Cardiac muscle cell (in vitro differentiated cells and primary cell): Measurements from ENCODE around the gene OR2M2. TPM values are rescaled to one million over a fixed set of nuclear protein-coding genes. Genes with fewer than 3 reads are reported as not detected.

Source experiments
- DNase-seq, 2 donors: peaks; one replicate each; pipeline versions ENCODE4 v3.0.0 to v3.0.0-alpha.2; 2010 to 2017; ENCODE audit warnings: low read depth in 1 of 2, low spot score in 1 of 2
- H3K27ac ChIP-seq: fragments of 200-600 bp; sonication (generic); 2 replicates; pipeline ENCODE4 v1.5.1; 2016
- H3K27me3 ChIP-seq: fragments of 200-600 bp; sonication (generic); 2 replicates; pipeline ENCODE4 v1.6.0; 2016; ENCODE audit warnings: control low read depth
- H3K36me3 ChIP-seq: fragments of 200-600 bp; sonication (generic); 2 replicates; pipeline ENCODE4 v1.5.1; 2016; ENCODE audit warnings: control low read depth
- H3K4me1 ChIP-seq: fragments of 200-600 bp; sonication (generic); 2 replicates; pipeline ENCODE4 v1.8.1; 2017; ENCODE audit warnings: low read depth, mild to moderate bottlenecking, mixed run types
- H3K4me3 ChIP-seq: fragments of 200-600 bp; sonication (generic); 2 replicates; pipeline ENCODE4 v1.5.1; 2016; ENCODE audit warnings: mild to moderate bottlenecking
- H3K9me3 ChIP-seq: fragments of 200-600 bp; sonication (generic); 2 replicates; pipeline ENCODE4 v1.5.1; 2017; ENCODE audit warnings: low read depth, mild to moderate bottlenecking, control low read depth
- CTCF ChIP-seq: IDR thresholded peaks from 2 replicates; pipeline ENCODE4 v1.5.1; 2012; ENCODE audit warnings: low read depth, mild to moderate bottlenecking, low read length
- polyA plus RNA-seq: library from polyadenylated mRNA; unstranded; fragments of >200 nt; fragmentation: Nextera tagmentation; extraction: Ambion mirVana; gene quantifications from 2 replicates; pipeline ENCODE4 v1.2.1, GENCODE V29; 2016
- total RNA-seq: library from RNA; depleted of rRNA; stranded (reverse); fragments of >200 nt; gene quantifications from 2 replicates; pipeline ENCODE4 v1.2.3, GENCODE V29; 2016

The OR2M2 gene
- total and polyA plus RNA-seq, 2 experiments from 2014 or later = not detected

DNA sequence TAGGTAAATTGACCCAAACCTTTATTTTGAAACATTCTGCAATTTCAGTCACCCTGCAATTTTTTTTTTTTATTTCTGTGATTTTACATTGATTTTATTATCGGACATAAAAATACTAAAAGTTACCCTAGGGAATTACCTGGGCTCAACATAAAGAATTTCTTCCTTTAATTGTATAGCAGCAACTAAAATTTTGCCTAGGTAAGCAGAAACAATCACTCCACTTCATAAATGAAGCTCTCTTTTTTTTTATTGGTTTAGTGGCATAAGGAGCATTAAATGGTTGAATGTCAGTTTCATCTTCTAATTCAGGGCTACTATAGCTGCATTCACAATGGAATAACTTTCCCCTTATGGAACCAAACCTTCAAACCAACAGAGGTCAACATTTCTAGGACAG lies 41.3 kb downstream of the OR2M2 start:
- H3K27me3 ChIP-seq = no peaks in the 10 kb centered on the region
- H3K27ac ChIP-seq = no peak overlapping the region
- no peak for DNase-seq
- no peak for TF ChIP-seq CTCF
- H3K4me3 ChIP-seq = no peak overlapping the region
- H3K4me1 ChIP-seq = no peaks in the 10 kb centered on the region
- no peaks in the 10 kb centered on the region for H3K9me3 ChIP-seq
- no peaks in the 10 kb centered on the region for H3K36me3 ChIP-seq

DNA sequence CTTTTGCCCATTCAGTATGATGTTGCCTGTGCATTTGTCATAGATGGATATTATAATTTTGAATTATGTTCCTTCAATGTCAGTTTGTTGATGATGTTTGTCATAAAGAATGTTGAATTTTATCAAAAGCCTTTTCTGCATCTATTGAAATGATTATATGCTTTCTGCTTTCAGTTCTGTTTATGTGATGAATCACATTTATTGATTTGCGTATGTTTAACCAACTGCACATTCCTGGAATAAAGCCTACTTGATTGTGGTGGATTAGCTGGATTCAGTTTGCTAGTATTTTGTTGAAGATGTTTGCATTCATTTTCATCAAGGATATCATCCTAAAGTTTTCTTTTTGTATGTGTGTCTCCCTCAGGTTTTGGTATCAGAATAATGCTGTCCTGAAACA lies 50.9 kb downstream of the OR2M2 start:
- no peak for TF ChIP-seq CTCF
- DNase-seq = no peak
- no peak overlapping the region for H3K4me3 ChIP-seq
- no peaks in the 10 kb centered on the region for H3K9me3 ChIP-seq
- H3K36me3 ChIP-seq = no peaks in the 10 kb centered on the region
- no peaks in the 10 kb centered on the region for H3K27me3 ChIP-seq
- H3K4me1 ChIP-seq = no peaks in the 10 kb centered on the region
- H3K27ac ChIP-seq = no peak overlapping the region

DNA sequence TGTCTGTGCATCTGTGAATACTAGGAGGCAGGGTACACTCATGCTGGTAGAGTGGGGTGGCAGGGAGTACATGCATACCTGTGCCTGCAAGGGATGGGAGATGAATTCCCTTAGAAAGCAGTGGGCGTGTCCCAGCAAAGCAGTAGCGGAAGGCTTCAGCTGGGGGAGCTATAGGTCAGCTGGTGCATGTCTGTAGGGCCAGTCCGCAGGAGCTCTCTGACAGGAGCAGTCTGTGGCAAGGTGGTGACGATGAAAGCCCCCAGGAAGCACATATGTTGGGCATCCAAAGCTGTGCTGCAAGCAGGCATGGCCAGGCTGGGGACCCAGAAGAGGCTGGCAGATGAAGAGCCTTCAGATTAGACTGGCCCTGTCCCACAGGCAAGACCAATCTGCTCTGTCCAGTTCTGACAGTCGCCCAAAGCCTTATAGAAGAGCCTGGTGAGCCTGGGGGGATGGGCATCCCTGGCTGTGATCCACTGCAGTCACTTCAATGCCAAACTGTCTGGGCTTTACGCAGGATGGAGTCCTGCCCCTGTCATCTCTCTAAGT lies 54.8 kb downstream of the OR2M2 start:
- Histone ChIP-seq H3K4me1 (no peaks in the 10 kb centered on the region), H3K9me3 (no peaks in the 10 kb centered on the region), H3K4me3 (no peak overlapping the region), H3K27me3 (no peaks in the 10 kb centered on the region), H3K36me3 (no peaks in the 10 kb centered on the region), H3K27ac (no peak overlapping the region)
- no peak for TF ChIP-seq CTCF
- DNase-seq = no peak

Other genes with a start within 250 kb of the OR2M2 start
- 0.21 TPM in 1 of 2 replicates, not detected in the other for gene OR2AJ1, start 249.9 kb upstream of the OR2M2 start, total RNA-seq
- gene OR2AJ1, start 249.9 kb upstream of the OR2M2 start, polyA plus RNA-seq = not detected in 2 replicates
- gene OR2L8, start 226.0 kb upstream of the OR2M2 start, total RNA-seq = not detected in 2 replicates
- gene OR2L8, start 226.0 kb upstream of the OR2M2 start, polyA plus RNA-seq = not detected in 2 replicates
- gene OR2AK2, start 209.6 kb upstream of the OR2M2 start, total RNA-seq = not detected in 2 replicates
- not detected in 2 replicates for gene OR2AK2, start 209.6 kb upstream of the OR2M2 start, polyA plus RNA-seq
- 0.18 TPM in 1 of 2 replicates, not detected in the other for gene OR2L5, start 161.2 kb upstream of the OR2M2 start, total RNA-seq
- not detected in 2 replicates for gene OR2L5, start 161.2 kb upstream of the OR2M2 start, polyA plus RNA-seq
- gene OR2L2, start 144.8 kb upstream of the OR2M2 start, total RNA-seq = not detected in 2 replicates
- gene OR2L2, start 144.8 kb upstream of the OR2M2 start, polyA plus RNA-seq = 0.57 TPM in 1 of 2 replicates, not detected in the other
- 0.07 TPM in 1 of 2 replicates, not detected in the other for gene OR2L3, start 128.0 kb upstream of the OR2M2 start, total RNA-seq
- not detected in 2 replicates for gene OR2L3, start 128.0 kb upstream of the OR2M2 start, polyA plus RNA-seq
- gene OR2L13, start 79.6 kb upstream of the OR2M2 start, total RNA-seq = not detected in 2 replicates
- 0.88 TPM in 1 of 2 replicates, not detected in the other for gene OR2L13, start 79.6 kb upstream of the OR2M2 start, polyA plus RNA-seq
- not detected in 2 replicates for gene OR2M5, start 29.7 kb upstream of the OR2M2 start, total RNA-seq
- not detected in 2 replicates for gene OR2M5, start 29.7 kb upstream of the OR2M2 start, polyA plus RNA-seq
- not detected in 2 replicates for gene OR2M3, start 22.4 kb downstream of the OR2M2 start, total RNA-seq
- not detected in 2 replicates for gene OR2M3, start 22.4 kb downstream of the OR2M2 start, polyA plus RNA-seq
- not detected in 2 replicates for gene OR2M4, start 56.6 kb downstream of the OR2M2 start, total RNA-seq
- not detected in 2 replicates for gene OR2M4, start 56.6 kb downstream of the OR2M2 start, polyA plus RNA-seq
- 0.15 TPM in 1 of 2 replicates, not detected in the other for gene OR2T33, start 103.2 kb downstream of the OR2M2 start, total RNA-seq
- gene OR2T33, start 103.2 kb downstream of the OR2M2 start, polyA plus RNA-seq = 0.17 TPM in 1 of 2 replicates, not detected in the other
- not detected in 2 replicates for gene OR2T12, start 128.6 kb downstream of the OR2M2 start, total RNA-seq
- not detected in 2 replicates for gene OR2T12, start 128.6 kb downstream of the OR2M2 start, polyA plus RNA-seq
- gene OR2M7, start 149.7 kb downstream of the OR2M2 start, total RNA-seq = not detected in 2 replicates
- not detected in 2 replicates for gene OR2M7, start 149.7 kb downstream of the OR2M2 start, polyA plus RNA-seq
- not detected in 2 replicates for gene OR14C36, start 174.0 kb downstream of the OR2M2 start, total RNA-seq
- not detected in 2 replicates for gene OR14C36, start 174.0 kb downstream of the OR2M2 start, polyA plus RNA-seq
- gene OR2T4, start 186.8 kb downstream of the OR2M2 start, total RNA-seq = not detected in 2 replicates
- gene OR2T4, start 186.8 kb downstream of the OR2M2 start, polyA plus RNA-seq = not detected in 2 replicates
- gene OR2T6, start 200.9 kb downstream of the OR2M2 start, total RNA-seq = not detected in 2 replicates
- gene OR2T6, start 200.9 kb downstream of the OR2M2 start, polyA plus RNA-seq = not detected in 2 replicates
- gene OR2T1, start 228.2 kb downstream of the OR2M2 start, total RNA-seq = not detected in 2 replicates
- gene OR2T1, start 228.2 kb downstream of the OR2M2 start, polyA plus RNA-seq = not detected in 2 replicates